GM18907 (cell line): ENCODE results near the gene COL5A1.

Experiments
- ATAC-seq: cut with Tn5 transposase; IDR thresholded peaks from one replicate; pipeline ENCODE4 v1.9.1; 2021; ENCODE audit warnings: mild to moderate bottlenecking, moderate library complexity; ENCODE audit not compliant: unreplicated experiment

Gene COL5A1

DNA sequence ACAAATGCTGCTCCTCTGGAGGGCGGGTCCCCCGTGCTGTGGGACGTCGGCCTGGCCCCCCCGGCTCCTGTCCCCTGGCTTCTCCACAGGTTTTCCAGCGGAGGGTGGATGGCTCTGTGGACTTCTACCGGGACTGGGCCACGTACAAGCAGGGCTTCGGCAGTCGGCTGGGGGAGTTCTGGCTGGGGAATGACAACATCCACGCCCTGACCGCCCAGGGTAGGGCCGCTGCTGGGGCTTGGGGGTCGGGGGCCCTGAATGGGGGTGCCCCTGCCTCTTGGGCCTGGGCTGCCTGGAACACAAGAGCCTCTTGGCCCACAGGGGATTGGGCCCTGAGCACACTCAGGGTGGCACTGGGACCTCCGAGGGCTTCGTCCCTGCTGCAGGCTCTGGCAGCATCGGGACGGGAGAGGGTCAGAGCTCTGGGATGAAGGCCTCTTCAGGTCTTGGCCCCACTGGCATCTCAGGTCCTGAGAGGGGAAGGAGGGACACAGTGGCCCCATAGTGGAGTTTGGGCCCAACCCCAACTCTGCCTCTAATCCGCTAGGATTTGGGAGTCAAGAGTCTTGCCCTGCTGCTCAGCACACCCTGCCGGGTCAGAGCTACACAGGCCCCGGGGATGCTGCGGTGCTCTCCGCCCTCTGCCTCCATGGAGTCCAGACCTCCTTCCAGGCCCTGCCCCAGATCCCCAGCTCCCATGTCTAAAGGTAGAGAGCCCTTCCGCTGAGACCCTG lies 244.2 kb downstream of the COL5A1 start:
- ATAC-seq: no peak

DNA sequence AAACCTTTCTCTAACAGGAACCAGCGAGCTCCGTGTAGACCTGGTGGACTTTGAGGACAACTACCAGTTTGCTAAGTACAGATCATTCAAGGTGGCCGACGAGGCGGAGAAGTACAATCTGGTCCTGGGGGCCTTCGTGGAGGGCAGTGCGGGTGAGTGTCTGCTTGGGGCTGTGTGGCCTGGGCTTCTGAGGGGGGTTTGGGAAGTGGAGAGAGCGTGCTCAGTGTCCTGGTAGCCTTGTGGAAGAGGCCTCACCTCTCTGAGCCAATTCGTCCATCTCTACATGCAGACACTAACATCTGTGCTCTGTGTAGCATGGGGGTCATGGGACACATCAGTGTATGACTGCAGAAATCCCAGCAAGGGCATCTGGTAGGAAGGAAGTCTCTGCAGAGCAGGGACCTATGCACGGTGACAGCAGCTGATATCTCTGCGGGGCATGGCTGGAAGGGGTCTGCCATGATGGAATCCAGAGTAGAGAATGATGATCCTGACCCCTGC lies 244.9 kb downstream of the COL5A1 start:
- no peak for ATAC-seq

DNA sequence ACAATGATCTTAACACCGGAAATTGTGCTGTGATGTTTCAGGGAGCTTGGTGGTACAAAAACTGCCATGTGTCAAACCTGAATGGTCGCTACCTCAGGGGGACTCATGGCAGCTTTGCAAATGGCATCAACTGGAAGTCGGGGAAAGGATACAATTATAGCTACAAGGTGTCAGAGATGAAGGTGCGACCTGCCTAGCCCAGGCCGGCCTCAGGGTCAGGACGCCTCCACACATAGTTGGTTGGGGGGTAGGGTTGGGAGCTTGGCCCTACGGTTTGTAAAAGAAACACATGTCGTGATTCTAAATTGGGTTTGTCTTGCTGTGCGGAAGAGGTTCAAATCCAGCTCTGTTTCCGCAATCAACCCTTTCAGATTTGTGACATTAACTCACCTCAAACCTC lies 245.6 kb downstream of the COL5A1 start:
- ATAC-seq: no peak

DNA sequence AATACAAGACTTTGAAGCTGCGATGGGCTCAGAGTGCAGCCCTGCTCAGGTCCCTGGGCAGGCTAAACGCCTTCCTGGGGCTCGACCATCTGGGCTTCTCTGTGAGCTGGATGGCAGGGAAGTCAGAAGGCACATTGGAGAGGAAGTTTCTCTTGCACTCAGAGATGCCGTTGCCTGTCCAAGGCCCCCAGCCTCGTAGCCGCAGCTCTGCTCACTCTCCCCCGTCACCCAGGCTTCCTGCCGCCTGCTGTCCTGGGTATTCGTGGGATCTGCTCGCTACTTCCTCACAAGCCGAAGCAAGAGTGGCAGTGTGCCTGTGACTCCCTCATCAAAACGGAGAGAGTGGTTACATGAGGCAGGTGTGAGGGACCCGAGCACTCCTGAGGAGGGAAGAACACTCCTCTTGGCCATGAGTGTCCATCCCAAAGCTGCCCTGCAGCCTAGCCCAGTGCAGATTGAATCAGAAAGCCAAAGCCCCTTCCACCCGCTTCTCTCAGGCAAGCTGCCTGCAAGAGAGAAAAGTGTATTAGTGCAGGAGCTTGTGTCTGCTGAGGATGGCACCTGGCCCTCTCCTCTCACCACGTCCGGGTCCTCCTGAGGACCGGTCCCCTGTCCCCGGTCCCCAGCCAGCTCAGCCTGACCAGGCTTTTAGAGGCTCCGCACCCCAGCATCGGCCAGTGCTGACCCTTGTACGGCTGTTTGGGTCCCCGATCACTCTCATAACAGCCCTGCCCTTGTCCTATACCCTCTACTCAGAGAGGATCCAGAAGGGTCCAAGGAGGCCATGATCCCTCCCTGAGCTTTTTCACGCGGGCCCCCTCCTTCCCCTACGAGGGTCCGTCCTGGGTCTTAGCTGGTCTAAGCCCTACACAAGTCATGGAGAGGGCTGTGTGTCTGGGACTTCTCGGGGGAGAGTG lies 246.3 kb downstream of the COL5A1 start:
- no peak for ATAC-seq

DNA sequence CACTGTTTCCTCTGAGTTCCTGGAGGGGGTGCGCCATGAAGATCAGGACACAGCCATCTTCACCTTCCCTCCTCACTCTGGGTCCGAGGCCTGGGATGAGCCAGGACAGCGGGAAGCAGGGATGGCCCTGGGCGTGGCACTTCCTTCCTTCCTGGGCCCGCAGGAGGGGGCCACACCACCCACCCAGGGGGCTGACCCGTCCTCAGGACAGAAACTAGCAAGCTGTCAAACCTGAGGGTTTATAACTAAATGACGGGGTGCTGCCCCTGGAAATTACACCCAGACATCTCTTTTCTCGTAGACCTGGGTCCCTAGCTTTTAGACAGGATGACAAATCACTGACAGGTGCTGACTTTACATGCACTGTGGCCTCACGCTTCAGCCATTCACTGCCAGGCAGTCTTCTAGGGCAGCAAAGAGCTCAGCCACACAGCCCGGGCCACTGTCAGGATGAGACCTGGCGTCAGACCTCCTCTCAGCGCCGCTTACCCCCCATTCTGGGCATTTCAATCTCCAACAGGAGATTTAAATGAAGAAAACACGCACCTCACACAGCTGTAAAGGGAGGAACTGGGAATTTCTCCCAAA lies 247.1 kb downstream of the COL5A1 start:
- no peak for ATAC-seq

DNA sequence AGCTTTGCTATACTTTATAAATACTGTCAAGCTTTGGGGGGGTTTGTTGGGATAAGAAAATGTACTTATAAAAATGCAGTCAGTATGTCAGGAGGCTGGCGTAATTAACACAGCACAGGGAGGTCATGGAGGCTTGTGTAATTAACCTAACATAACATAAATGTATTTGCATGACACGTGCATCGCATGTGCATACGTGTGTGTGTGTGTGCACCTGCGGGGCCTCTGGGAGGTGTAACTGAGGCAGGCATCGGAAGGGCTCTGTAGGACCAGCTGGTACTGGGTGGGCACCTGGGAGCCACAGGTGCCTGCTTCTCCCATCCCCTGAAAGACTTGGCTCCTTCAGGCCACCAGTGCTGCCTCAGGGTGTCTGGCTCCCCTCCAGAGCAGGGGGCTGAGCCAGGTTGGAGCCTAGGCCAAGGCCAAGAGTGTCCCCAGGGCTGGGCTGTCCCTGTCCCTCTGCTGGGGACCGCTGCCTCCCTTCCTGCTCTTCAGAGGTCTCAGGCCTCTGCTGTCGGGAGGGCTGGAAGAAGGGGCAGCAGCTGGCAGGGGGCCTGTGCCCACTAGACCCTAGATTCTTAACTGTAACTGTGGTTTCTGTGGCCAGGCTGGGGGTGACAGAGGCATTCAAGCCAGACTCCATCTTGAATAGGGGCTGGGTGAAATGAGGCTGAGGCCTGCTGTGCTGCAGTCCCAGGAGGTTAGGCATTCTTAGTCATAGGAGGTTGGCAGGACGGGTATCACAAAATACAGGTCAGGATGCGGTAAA lies 248.0 kb downstream of the COL5A1 start:
- ATAC-seq: no peak

DNA sequence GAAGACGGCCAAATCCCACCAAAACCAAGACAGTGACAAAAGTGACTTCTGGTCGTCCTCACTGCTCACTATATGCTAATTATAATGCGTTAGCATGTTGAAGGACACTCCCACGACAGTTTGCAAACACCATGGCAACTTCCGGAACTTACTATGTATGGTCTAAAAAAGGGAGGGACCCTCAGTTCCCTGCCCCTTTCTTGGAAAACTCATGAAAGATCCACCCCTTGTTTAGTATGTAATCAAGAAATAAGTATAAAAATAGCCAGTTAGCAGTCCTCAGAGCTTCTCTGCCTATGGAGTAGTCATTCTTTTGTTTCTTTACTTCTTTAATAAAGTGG lies 248.5 kb downstream of the COL5A1 start:
- ATAC-seq: no peak

DNA sequence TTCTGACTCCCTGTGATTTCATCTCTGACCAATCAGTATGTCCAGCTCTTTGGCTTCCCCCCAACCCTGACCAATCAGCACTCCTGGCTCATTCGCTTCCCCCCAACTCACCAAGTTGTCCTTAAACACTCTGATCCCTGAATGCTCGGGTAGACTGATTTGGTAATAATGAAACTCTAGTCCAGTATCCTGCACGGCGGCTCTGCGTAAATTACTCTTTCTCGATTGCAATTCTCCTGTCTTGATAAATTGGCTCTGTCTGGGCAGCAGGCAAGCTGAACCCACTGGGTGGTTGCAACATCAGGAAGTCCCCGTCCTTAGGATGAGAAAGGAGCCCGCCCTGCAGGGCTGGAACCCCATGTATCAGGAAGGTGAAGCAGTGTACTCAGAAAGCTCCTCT lies 249.4 kb downstream of the COL5A1 start:
- no peak for ATAC-seq

DNA sequence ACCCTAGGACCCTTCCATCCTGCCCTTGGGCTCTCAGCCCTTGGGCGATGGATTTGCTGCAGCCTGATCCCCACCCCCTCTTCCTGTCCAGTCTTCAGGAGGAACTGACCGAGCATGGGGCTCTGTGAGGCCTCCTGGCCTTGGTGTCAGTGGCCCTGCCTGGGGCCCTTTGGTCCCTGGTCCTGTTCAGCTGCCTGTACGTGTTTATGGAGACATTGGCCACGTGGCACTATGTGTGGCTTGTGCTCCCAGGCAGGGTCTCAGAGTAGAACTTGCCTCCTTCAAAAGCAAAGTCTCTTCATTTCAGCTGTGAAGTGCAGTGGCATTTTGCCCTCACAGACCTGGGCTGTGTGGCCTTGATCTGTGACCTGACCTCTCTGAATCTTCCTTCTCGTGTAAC lies 250.1 kb downstream of the COL5A1 start:
- ATAC-seq: no peak

DNA sequence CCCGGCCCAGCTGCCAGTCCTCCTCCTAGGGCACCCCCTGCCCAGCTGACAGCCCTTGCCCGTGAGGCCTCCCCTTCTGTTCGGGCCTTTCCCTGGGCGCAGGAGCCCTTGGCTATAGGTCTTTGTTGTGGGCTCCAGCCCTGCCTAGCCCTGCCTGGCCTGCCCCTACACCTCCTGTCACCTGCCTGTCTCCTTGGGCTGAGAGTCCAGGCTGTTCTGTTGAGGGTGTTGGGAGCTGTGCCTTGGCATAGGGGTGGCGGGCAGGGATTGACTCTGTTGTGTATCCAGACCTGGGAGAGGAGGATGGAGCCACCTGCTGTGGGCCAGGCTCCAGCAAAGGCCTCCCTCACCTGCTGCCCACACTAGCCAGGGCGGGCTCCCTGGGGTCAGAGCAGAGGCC lies 250.6 kb downstream of the COL5A1 start:
- ATAC-seq: no peak

DNA sequence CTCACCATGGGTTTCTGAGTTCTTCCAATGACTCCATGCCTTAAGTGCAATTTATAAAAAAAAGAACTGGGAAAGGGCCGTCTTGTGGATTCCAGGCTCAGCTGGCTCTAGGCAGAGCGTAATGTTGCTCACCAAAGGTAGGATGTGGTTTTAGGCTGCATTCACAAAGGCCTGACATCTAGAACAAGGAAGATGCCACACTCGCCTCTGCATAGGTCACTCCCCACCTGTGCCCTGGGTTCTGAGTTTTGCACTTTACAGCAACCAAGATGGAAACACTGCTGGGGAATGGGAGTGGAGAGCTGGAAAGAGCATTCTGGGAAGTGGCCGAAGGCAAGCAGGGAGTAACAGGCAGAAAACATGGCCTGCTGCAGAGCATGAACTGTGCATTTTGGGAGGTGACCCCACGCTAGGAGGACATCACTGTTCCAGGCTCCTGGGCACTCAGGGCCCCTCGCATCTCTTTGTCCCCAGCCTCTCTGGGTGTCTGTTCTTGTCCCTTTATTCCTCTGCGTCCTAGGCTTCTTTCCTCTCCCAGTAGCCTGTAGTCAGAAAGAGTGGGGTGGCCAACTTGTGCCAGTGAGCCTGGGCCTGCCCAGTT lies 251.3 kb downstream of the COL5A1 start:
- no peak for ATAC-seq
